GM12864 (cell line): ENCODE data around the gene GSE1.

Source experiments
- DNase-seq: peaks from one replicate; pipeline ENCODE4 v3.0.0-alpha.2; 2011; ENCODE audit warnings: low read depth
- H3K4me3 ChIP-seq: 2 replicates; pipeline ENCODE4 v1.5.1; 2011; ENCODE audit warnings: mild to moderate bottlenecking, low read depth, low read length, control low read depth
- TF ChIP-seq, protein P1 (sequence below): IDR thresholded peaks from 2 replicates; pipeline ENCODE4 v1.5.1; 2011; ENCODE audit warnings: low read depth, mild to moderate bottlenecking, moderate library complexity, low read length, control low read depth, inconsistent platforms; ENCODE audit errors: missing control alignments

The GSE1 gene

DNA sequence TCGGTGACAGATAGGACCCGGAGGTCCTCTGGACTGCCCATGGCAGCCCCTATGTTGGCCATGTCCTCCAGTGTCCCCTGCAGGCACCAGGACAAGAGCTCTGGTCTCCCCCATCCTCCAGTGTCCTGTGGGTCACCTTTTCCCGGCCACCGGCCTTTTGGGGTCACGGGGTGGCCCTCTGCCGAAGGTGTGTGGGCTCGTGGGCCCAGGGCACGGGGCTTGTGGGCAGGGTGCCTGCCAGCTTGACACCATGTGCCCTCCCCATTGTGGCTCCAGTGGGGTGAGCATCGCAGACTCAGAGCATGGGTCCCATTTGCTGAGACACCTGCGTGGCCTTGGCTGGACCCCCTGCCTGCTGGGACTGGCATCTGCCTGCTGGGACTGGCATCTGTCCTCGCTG is 18.1 kb downstream of the GSE1 start:
- TF ChIP-seq, protein P1, sequence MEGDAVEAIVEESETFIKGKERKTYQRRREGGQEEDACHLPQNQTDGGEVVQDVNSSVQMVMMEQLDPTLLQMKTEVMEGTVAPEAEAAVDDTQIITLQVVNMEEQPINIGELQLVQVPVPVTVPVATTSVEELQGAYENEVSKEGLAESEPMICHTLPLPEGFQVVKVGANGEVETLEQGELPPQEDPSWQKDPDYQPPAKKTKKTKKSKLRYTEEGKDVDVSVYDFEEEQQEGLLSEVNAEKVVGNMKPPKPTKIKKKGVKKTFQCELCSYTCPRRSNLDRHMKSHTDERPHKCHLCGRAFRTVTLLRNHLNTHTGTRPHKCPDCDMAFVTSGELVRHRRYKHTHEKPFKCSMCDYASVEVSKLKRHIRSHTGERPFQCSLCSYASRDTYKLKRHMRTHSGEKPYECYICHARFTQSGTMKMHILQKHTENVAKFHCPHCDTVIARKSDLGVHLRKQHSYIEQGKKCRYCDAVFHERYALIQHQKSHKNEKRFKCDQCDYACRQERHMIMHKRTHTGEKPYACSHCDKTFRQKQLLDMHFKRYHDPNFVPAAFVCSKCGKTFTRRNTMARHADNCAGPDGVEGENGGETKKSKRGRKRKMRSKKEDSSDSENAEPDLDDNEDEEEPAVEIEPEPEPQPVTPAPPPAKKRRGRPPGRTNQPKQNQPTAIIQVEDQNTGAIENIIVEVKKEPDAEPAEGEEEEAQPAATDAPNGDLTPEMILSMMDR: no peak
- no peak for DNase-seq
- no peak overlapping the region for H3K4me3 ChIP-seq

DNA sequence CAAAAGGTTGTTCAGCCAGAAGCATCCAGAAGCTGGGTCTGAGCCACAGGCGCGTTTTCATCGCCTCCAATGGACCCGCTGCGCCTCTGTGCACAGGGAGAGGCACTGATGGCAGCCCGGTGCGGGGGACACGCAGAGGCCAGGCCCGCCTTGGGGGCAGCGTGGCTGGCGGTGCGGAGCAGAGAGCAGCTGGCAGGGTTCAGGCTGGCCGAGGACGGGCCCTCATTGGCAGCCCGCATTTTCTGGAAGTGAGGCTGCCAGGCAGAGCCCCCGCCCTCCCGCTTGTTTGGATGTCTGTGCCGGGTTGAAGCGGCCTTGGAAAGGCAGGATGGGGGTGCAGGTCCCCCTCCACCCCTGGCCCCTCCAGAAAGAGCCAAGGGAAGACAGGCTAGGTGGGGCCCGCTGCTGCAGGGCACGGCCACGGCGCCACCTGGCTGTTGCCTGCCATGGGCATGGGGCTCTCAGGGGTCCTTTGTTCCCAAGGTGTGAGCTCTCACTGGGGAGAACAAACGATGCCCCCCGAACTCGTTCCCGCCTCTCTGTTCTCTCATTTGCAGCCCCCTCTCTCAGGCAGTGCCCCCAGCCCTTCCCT is 18.8 kb downstream of the GSE1 start:
- no peak for DNase-seq
- TF ChIP-seq, protein P1: peak; percentile 9
- H3K4me3 ChIP-seq: no peak overlapping the region

DNA sequence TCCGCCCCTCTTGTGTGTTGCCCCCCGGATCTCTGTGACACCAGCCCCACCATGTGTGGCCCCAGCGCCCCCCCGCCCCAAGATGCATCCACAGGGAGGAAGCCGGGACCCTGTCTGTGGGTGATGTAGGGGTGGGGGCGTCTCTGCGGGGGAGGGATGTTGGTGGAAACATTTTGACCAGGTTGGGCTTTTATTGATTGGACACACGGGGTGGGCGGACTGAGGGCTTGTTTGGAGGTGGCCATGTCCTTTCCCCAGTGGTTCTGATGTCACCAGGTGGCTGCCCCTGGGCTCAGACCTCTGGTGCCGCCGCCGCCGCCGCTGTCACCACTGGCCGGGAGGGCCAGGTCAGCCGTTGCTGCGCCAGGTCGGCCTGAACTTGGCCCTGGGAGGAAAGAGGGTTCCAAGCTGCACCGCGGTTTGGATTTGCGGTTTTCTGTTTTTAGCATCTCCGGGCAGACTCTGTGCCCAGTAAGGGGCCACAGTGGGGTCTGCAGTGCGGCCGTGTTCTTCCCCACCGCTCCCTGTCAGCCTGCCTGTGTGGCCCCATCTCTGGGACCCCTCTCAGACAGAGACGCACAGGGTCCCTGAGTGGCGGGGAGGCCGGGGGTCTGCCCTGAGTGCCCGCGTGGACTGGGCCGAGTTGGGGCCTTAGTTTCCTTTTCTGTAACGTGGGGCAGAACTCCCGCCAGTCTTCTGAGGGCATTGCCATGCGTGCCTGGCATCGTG is 19.8 kb downstream of the GSE1 start:
- no peak overlapping the region for H3K4me3 ChIP-seq
- TF ChIP-seq, protein P1: no peak
- no peak for DNase-seq

DNA sequence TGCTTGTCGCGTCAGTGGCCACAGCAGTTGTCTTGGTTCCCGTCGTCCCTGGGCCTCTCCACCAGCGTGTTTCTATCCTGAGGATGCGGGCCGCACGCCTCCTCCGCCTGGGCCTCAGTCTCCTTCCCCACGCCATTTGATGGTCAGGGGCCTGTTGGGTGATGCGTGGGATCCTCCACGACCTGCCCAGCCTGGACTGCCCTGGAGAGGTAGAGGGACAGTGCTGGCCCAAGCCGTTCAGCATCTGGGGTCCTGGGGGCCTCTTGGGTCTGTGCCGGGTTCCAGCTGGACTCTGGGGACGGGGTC is 20.3 kb downstream of the GSE1 start:
- H3K4me3 ChIP-seq: no peak overlapping the region
- no peak for DNase-seq
- TF ChIP-seq, protein P1: no peak

DNA sequence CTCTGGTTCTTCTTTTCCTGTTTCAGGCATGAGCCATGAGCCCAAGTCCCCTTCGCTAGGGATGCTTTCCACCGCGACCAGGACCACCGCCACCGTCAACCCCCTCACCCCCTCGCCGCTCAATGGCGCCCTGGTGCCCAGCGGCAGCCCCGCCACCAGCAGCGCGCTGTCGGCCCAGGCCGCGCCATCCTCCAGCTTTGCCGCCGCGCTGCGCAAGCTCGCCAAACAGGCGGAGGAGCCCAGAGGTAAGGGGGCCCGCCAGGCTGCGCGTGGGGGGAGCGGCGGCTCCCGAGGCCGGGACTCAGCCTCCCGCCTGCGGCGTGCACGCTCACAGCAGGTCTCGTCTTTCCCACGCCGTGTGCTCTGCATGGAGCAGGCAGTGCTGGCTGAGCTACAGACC is 20.8 kb downstream of the GSE1 start:
- TF ChIP-seq, protein P1: no peak
- no peak for DNase-seq
- H3K4me3 ChIP-seq: no peak overlapping the region

DNA sequence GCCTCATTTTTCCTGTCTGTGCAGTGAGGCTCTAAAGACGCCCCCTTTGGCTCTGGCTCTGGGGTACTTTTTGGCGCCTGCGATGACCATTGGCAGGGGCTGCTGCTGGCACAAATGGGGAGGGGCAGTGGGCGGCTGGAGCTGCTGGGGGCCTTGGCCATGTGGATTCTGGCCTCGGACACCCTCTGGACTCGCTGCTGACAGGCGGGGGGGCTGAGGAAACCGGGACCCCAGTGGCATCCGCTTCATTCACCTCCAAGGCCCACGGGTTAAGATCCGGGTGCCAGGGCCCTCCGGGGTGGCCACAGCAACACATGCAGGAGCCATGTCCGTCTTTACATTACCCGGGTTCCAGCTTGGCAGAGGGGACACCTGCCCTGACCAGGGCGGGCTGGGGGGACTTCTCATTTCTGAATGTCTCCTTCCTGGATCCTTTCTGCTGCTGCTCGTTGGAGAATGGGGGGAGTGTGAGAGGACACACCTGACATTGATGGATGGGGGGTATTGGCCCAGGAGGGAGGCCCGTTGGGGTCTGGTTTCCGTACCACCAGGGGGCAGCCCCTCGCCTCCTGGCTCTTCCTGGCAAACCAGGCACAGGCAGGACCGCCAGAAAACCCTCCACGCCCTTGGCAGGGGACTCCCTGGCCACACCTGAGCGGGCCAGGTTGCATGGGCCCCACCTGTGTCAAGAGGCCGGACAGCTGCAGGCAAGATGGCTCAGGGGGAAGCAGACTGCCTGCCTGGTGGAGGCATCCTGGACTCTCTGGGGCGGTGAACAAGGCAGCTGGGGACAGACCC is 21.8 kb downstream of the GSE1 start:
- TF ChIP-seq, protein P1: peak; percentile 23
- DNase-seq: no peak
- no peak overlapping the region for H3K4me3 ChIP-seq
